GM19455 (cell line): ENCODE data around the gene CORO1C.
"Not testable (repeated sequence)": the region's sequence is repeated elsewhere in the genome, so short reads cannot be mapped to it uniquely, and the experiment has no call there.

Experiments used
- ATAC-seq: cut with Tn5 transposase; IDR thresholded peaks from one replicate; pipeline ENCODE4 v1.9.1; 2021; ENCODE audit not compliant: unreplicated experiment

CORO1C gene

DNA sequence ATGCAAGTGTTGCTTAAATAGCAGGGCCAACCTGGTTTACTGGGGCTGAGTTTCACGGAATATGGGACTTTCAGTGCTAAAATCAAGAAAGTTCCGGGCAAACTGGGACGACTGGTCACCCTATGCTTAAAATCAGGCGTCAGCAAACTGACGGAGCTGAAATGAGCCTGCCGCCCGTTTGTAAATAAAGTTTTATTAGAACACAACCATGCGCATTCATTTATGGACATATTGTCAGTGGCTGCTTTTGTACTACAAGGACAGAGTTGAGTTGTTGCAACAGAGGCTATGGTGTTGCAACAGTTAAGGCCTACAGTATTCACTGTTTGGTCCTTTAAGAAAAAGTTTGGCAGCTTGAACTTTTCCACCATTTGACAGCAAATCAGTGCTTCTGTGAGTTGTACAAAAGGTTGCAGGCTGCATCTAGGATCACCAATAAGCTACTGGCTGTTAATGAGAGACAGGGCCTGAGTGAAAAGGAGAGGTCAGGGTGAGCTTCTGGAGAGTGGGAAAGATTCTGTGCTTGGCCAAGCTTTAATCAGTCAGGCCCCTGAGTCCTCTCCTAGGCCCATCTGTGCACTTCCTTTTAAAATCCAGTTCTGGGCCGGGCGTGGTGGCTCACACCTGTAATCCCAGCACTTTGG lies 111.0 kb downstream of the CORO1C start:
- ATAC-seq: no peak

GRCh38 chr12:108619369-108620160 lies 111.8 kb downstream of the CORO1C start:
- ATAC-seq: no peak

DNA sequence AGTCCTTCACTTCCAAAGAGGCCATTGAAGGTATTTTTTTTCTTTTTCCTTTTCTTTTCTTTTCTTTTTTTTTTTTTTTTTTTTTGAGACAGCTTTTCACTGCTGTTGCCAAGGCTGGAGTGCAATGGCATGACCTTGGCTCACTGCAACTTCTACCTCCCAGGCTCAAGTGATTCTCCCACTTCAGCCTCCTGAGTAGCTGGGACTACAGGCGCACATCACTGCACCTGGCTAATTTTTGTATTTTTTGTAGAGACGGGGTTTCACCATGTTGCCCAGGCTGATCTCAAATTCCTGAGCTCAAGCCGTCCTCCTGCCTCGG lies 112.4 kb downstream of the CORO1C start:
- ATAC-seq: not testable (repeated sequence)

DNA sequence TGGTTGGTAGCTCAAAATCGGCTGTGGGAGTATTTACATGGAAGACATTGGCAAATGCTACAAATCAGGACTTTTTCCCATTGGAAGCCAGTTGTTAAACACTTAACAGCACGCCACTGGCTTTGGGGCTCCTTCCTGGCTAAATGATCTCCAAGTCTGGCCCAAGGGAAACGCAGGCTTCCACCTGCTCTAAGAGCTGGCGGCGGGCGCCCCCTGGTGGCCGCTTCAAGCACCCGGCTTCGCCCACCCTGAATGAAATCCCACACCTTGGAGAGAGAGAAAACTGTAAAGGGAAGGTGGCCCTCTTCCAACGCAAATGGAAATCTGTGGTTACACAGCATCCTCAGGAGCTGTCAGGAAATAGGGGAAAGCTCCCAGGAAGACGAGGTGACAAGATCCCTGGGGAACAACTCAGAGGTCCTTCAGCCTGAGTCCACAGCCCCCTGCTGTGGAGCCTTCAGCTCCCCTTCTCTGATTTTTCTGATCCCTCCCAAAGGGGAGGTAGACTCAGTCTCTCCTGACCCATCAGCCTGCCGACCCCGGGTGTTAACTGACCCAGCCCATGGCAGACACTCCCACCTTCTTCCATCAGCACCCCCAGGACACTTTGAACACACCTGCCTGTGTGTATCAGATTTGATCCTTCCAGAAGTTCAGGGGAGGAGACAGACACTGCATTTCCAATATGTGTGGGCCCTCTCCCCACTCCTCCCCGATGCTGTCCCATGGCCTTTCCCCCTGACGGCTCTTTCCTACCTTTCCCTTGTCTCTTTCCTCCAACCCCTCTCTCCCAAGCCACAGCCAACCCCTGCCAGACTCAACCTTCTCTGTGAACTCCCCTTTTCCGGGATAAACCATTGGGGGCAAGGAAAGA lies 113.0 kb downstream of the CORO1C start:
- no peak for ATAC-seq

DNA sequence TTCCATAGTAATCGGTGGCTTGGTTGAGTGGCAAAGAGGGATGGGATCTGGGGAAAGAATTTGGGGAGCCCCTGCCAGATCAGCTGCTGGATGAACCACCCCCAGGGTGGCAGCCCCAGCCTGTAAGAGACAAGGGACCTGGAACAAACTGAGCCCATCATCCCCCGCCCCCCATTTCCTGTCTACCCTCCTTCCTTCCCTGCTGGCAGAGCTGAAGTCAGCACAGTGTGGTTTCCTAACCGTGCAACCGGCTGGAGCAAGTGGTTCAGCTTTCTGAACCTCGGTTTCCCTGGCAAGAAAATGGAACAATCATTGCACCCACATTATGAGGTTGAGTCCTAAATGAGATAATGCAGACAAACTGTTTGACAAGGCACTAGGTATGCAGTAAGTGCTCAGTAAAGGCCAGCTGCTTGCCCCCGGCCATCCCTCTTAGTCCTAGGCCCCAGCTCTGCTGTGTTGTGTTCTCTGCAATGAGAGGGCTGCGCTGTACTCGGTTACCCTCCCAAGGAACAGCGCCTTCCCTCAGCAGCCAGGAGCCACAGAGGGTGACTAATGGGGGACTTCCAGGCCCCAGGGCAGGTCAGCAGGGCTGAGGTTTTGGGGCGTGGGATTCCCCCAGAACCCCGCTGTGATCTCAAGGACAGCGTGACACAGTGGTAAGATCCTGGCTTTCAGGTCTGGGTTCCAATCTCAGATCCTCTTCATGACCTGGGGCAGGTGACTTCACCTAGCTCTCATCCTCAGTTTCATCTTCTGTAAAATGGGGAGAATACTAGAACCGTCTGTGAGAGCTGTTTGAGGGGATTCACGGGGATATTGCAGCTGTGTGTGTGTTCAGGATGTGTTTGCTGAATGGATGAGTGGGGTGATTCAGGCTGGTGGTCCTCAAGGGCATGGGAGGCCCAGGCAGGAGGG lies 114.1 kb downstream of the CORO1C start:
- ATAC-seq: peak; percentile 72

DNA sequence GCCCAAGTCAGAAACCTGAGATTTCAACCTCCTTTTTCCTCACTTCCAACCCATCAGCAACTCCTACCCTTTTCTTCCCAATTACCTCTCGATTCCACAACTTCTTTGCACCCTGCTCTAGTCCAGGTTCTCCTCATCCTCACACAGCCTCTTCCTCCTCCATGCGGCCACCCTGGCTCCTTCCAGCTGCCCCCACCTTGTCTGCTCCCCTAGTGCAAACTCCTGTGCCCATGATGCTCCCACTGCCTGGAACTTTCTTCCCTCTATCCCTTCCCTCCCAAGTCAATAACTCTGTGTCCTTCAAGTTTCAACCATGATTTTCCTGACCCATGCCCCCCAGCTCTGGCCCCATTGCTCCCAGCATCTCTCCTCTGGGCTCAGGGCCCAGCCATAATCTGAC lies 115.0 kb downstream of the CORO1C start:
- no peak for ATAC-seq

- ATAC-seq: no peak
Measured at GRCh38 chr12:108615918-108616317, 115.4 kb downstream of the CORO1C start.

DNA sequence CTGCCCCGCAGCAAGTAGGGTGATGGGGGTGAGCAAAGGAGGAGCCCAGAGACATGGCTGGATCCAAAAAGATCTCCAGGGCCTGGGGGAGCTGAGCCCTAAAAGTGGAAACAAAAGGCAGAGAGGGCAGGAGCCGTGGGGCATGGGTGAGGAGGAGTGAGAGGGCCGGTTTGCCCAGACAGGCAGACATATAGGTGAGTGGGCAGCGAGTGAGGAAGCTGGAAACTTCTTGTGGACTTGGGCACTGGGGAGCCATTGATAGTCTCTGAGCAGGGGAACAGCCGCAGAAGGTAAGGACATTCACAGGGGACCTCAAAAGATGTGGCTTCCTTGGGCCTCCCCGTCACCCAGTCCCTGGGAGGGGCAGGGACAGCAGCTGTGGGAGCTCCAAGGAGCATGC lies 116.7 kb downstream of the CORO1C start:
- ATAC-seq: no peak

DNA sequence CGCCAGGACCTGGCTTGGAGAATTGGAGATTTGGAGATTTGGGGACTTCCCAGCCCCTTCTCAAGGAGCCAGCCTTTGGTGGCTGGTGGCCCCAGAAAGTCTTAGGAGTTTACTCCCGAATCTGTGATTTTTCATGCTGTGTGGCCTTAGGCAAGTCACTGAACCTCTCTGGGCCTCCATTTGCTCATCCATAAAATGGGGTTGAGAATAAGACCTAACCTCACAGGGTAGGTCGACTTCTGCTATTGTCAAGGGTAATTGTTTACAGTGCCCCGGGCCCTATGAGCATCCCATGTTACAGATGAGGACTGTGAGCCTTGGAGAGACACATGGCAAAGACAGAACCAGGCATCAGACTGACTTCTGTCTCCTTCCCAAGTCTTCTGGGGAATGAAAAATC lies 117.3 kb downstream of the CORO1C start:
- no peak for ATAC-seq

- no peak for ATAC-seq
Measured at GRCh38 chr12:108613548-108613947, 117.8 kb downstream of the CORO1C start.

GRCh38 chr12:108612788-108613282 lies 118.5 kb downstream of the CORO1C start:
- no peak for ATAC-seq

DNA sequence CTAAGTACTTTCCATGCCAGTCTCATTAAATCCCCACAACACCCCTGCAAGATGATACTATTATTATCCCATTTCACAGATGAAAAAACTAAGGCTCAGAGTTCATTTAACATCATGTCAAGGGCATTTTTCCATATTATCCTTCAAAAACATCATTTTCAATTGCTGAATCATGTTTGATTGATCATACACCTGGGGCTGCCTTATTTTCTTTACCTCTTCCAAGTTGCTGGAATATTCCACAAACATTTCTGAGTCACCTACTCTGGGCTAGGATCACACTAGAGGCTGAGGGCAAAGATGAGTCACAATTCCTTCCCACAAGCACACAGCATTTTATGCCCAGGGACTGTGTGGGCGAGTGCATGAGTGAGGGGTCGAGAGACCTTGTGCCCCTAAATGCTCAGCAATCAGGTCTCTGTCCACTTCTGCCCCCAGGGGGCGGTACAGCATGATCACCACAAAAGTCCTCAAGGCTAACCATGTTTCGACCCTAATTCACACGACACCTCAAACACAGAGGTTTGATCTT lies 119.4 kb downstream of the CORO1C start:
- no peak for ATAC-seq

DNA sequence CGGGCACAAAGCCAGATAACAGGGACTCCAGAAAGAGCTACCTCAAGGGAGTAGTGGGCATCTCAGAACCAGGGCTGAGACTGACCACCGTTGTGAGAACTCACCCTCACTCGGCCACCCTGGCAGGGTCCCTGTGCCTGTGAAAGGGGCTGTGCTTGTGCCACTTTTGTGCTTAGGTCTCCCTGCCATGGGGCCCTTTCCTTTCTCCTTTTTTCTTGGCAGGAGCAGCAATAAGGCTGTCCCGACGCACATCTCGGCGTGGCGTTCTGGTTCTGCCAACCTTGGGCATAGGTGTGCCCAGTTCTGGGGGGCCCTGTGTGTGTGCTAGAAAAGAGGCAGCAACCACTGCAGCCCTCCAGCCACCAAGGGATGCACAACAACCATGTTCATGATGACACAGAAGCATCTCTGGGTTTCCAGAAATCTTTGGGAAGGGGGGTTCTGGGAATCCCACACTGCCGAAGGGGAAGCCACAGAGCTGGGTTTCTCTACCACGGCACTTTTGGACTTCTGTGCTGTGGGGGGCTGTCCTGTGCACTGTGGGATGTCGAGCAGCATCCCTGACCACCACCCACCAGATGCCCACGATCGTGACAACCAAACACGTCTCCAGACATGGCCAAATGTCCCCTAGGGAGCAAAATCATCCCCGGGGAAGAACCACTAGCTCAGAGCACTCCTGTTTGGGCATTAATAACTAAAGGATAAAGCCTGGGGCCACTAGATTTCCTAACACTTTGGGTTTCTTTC lies 120.3 kb downstream of the CORO1C start:
- no peak for ATAC-seq

GRCh38 chr12:108610336-108610815 lies 120.9 kb downstream of the CORO1C start:
- ATAC-seq: no peak

- ATAC-seq: no peak
Measured at GRCh38 chr12:108609537-108610335, 121.6 kb downstream of the CORO1C start.

GRCh38 chr12:108608616-108609015 lies 122.7 kb downstream of the CORO1C start:
- no peak for ATAC-seq

- no peak for ATAC-seq
Measured at GRCh38 chr12:108607981-108608600, 123.2 kb downstream of the CORO1C start.

- ATAC-seq: no peak
Measured at GRCh38 chr12:108606492-108606891, 124.8 kb downstream of the CORO1C start.
